Neural progenitor cell (in vitro differentiated cells): Measurements from ENCODE around the gene BRD7. TPM values are rescaled to one million over a fixed set of nuclear protein-coding genes. Genes with fewer than 3 reads are reported as not detected.

Experiments used
- DNase-seq: peaks from one replicate; pipeline ENCODE4 v3.0.0-alpha.2; 2016; ENCODE audit warnings: low spot score
- H2AFZ ChIP-seq: fragments of 200-600 bp; sonication (generic); replicated peaks from 2 replicates; pipeline ENCODE4 v1.6.1; 2016; ENCODE audit warnings: antibody characterized with exemption
- H3F3A ChIP-seq: fragments of 200-600 bp; sonication (generic); 2 replicates; pipeline ENCODE4 v1.6.1; 2016; ENCODE audit warnings: antibody characterized with exemption, low read depth
- H3K27ac ChIP-seq: fragments of 200-600 bp; sonication (generic); 2 replicates; pipeline ENCODE4 v1.5.1; 2016; ENCODE audit warnings: mild to moderate bottlenecking
- H3K27me3 ChIP-seq: fragments of 200-600 bp; sonication (generic); 2 replicates; pipeline ENCODE4 v1.6.1; 2016; ENCODE audit warnings: mild to moderate bottlenecking, moderate library complexity
- H3K36me3 ChIP-seq: fragments of 200-600 bp; sonication (generic); 2 replicates; pipeline ENCODE4 v1.5.1; 2016
- H3K4me1 ChIP-seq: fragments of 200-600 bp; sonication (generic); 2 replicates; pipeline ENCODE4 v1.6.1; 2016; ENCODE audit warnings: mixed run types
- H3K4me2 ChIP-seq: fragments of 200-600 bp; sonication (generic); 2 replicates; pipeline ENCODE4 v1.6.1; 2016
- H3K4me3 ChIP-seq: fragments of 200-600 bp; sonication (generic); 2 replicates; pipeline ENCODE4 v1.5.1; 2016
- H3K79me2 ChIP-seq: fragments of 200-600 bp; sonication (generic); 2 replicates; pipeline ENCODE4 v1.6.1; 2016; ENCODE audit warnings: low read depth
- H3K9ac ChIP-seq: fragments of 200-600 bp; sonication (generic); 2 replicates; pipeline ENCODE4 v1.6.1; 2016
- H3K9me3 ChIP-seq: fragments of 200-600 bp; sonication (generic); 2 replicates; pipeline ENCODE4 v1.5.1; 2016; ENCODE audit warnings: low read depth
- H4K20me1 ChIP-seq: fragments of 200-600 bp; sonication (generic); 2 replicates; pipeline ENCODE4 v1.6.1; 2016; ENCODE audit warnings: low read depth
- H3K27ac Mint-ChIP-seq: 3 replicates; pipeline ENCODE4 v1.8.0; 2021; ENCODE audit warnings: mixed read lengths
- H3K27me3 Mint-ChIP-seq: 2 replicates; pipeline ENCODE4 v1.8.0; 2022; ENCODE audit warnings: low read depth, mild to moderate bottlenecking, inconsistent platforms, moderate library complexity, mixed read lengths; ENCODE audit not compliant: insufficient read depth
- H3K36me3 Mint-ChIP-seq: 3 replicates; pipeline ENCODE4 v1.8.0; 2021; ENCODE audit warnings: mixed read lengths
- H3K4me1 Mint-ChIP-seq: 3 replicates; pipeline ENCODE4 v1.8.0; 2021; ENCODE audit warnings: mixed read lengths
- H3K4me3 Mint-ChIP-seq: 3 replicates; pipeline ENCODE4 v1.8.0; 2021; ENCODE audit warnings: mild to moderate bottlenecking, moderate library complexity, mixed read lengths
- H3K9me3 Mint-ChIP-seq: 3 replicates; pipeline ENCODE4 v1.8.0; 2020; ENCODE audit warnings: mixed read lengths
- EZH2 ChIP-seq: fragments of 200-600 bp; sonication (generic); IDR thresholded peaks from 2 replicates; pipeline ENCODE4 v1.6.1; 2017; ENCODE audit warnings: antibody characterized with exemption, mild to moderate bottlenecking, moderate library complexity
- EZH2phosphoT487 ChIP-seq: fragments of 200-600 bp; sonication (generic); IDR thresholded peaks from 2 replicates; pipeline ENCODE4 v1.6.1; 2017; ENCODE audit warnings: antibody characterized with exemption
- total RNA-seq: library from RNA; depleted of rRNA; stranded (reverse); fragments of >200 nt; gene quantifications from 2 replicates; pipeline ENCODE4 v1.2.3, GENCODE V29; 2015; ENCODE audit warnings: low replicate concordance
- TF ChIP-seq, protein P1 (sequence below): fragments of 200-600 bp; sonication (generic); IDR thresholded peaks from 2 replicates; pipeline ENCODE4 v1.5.1; 2017; ENCODE audit warnings: antibody characterized with exemption, mild to moderate bottlenecking

BRD7 gene
- total RNA-seq, 1 donor from 2014 or later: 164 TPM

DNA sequence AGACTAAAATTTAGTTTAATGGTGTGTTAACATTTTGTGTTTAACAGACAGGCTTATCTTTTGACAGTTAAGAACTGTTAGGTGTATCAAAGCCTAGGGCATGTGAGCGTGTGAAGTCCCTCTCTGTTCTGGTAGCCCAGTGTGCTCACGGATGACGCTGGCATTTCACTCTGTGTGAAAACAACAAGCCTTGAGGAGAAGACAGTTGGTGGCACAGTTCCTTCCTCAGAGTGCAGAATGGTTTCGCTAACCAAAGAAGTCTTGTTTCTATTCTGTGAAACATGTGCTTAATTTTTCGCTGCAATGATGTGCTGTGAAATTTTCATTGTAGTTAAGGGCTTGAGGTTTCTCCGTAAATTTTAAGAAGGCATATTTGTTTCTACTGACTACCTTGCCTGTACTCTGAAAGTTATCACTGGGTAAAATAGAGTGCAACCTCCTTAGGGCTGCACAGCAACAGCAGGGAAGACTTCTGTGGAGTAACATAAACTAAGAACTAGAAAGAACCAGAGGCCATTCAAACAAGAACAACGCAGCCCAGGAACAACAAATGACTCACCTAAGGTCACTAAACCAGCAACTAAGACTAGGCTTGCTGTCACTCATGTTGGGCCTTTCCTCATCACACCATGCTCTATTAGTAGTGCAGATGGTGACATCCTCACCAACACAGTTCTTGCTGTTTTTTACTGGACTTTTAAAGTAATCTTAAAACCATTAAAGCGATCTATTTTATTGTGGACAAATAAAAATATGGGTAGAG lies 33.4 kb downstream of the BRD7 start:
- DNase-seq: no peak
- H3K36me3 Mint-ChIP-seq: peaks cover 31% of the 10 kb centered on the region
- H3K9me3 Mint-ChIP-seq: no peaks in the 10 kb centered on the region
- Histone ChIP-seq H3K9me3 (no peaks in the 10 kb centered on the region), H3K79me2 (peaks cover 18% of the 10 kb centered on the region), H3K27ac (no peak overlapping the region), H3K4me1 (no peaks in the 10 kb centered on the region), H3K4me3 (no peak overlapping the region), H4K20me1 (peaks cover 5% of the 10 kb centered on the region), H3K27me3 (no peaks in the 10 kb centered on the region), H3K9ac (no peak overlapping the region), H3F3A (no peaks in the 10 kb centered on the region), H2AFZ (no peak overlapping the region), H3K4me2 (no peak overlapping the region), H3K36me3 (peaks cover 24% of the 10 kb centered on the region)
- H3K27me3 Mint-ChIP-seq: no peaks in the 10 kb centered on the region
- H3K27ac Mint-ChIP-seq: no peak overlapping the region
- H3K4me1 Mint-ChIP-seq: no peaks in the 10 kb centered on the region
- TF ChIP-seq EZH2 (no peak), EZH2phosphoT487 (no peak)
- TF ChIP-seq, protein P1, sequence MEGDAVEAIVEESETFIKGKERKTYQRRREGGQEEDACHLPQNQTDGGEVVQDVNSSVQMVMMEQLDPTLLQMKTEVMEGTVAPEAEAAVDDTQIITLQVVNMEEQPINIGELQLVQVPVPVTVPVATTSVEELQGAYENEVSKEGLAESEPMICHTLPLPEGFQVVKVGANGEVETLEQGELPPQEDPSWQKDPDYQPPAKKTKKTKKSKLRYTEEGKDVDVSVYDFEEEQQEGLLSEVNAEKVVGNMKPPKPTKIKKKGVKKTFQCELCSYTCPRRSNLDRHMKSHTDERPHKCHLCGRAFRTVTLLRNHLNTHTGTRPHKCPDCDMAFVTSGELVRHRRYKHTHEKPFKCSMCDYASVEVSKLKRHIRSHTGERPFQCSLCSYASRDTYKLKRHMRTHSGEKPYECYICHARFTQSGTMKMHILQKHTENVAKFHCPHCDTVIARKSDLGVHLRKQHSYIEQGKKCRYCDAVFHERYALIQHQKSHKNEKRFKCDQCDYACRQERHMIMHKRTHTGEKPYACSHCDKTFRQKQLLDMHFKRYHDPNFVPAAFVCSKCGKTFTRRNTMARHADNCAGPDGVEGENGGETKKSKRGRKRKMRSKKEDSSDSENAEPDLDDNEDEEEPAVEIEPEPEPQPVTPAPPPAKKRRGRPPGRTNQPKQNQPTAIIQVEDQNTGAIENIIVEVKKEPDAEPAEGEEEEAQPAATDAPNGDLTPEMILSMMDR: no peak
- no peak overlapping the region for H3K4me3 Mint-ChIP-seq

DNA sequence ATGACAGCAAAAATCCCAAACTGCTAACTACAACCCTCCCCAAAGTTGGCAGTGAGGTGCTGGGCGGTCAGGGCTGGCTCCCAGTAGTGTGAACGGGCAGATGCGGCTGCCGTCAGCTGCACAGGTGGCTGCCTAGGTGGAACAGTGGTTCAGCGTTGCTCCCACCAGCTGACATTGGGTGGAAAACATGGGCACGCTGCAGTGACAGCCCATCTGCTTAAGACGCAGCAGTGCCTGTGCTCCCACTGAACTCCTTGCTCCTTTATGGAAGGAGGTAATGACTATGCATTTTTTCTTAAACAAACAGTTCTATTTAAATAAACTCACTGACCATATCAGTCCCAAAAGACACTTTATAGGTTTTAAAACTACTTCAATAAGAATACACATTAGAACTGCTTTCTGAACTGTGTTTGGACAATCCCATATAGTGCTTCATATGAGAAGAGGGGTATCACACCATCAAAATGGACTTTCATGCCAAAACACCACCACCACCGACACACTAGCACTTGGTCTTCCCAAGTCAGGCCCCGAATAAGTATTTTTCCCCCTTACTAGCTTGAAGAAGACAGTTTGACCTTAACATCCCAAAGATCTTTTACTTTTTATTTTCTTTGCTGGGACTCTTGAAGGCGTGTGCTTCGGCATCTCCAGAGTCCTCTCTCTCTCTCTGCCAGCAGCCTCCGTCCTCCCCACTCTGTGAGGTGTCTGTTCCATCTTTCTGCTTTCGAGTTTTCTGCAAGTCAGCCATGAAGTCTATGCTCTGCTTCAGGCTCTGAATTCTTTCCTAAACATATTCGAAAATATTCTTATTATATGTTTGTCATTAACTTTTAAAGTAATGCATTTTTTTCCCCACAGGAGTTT lies 34.4 kb downstream of the BRD7 start:
- no peaks in the 10 kb centered on the region for H3K4me1 ChIP-seq
- Mint-ChIP-seq H3K27ac (no peak overlapping the region), H3K9me3 (no peaks in the 10 kb centered on the region), H3K36me3 (peaks cover 33% of the 10 kb centered on the region), H3K27me3 (no peaks in the 10 kb centered on the region), H3K4me3 (no peak overlapping the region), H3K4me1 (no peaks in the 10 kb centered on the region)
- no peak overlapping the region for H3K9ac ChIP-seq
- no peak for DNase-seq
- no peaks in the 10 kb centered on the region for H3K9me3 ChIP-seq
- TF ChIP-seq, protein P1: no peak
- TF ChIP-seq EZH2 (no peak), EZH2phosphoT487 (no peak)
- no peak overlapping the region for H3K4me2 ChIP-seq
- peaks cover 18% of the 10 kb centered on the region for H3K79me2 ChIP-seq
- peaks cover 5% of the 10 kb centered on the region for H4K20me1 ChIP-seq
- no peak overlapping the region for H2AFZ ChIP-seq
- no peak overlapping the region for H3K4me3 ChIP-seq
- H3F3A ChIP-seq: no peaks in the 10 kb centered on the region
- H3K27me3 ChIP-seq: no peaks in the 10 kb centered on the region
- H3K27ac ChIP-seq: no peak overlapping the region
- H3K36me3 ChIP-seq: peaks cover 18% of the 10 kb centered on the region

DNA sequence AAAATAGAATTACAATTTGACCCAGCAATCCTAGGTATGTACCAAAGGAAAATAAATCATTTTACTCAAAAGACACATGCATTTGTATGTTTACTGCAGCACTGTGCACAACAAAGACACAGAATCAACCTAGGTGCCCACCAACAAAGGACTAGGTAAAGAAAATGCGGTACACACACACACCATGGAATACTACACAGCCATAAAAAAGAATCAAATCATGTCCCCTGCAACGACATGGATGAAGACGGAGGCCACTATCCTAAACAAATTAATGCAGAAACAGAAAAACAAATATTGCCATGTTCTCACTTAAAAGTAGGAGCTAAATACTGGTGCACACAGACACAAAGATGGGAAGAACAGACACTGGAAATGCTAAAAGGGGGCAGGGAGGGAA lies 36.2 kb downstream of the BRD7 start:
- DNase-seq: no peak
- H3K36me3 ChIP-seq: peaks cover 18% of the 10 kb centered on the region
- peaks cover 28% of the 10 kb centered on the region for H3K36me3 Mint-ChIP-seq
- H3K79me2 ChIP-seq: peaks cover 18% of the 10 kb centered on the region
- no peak overlapping the region for H3K4me3 Mint-ChIP-seq
- TF ChIP-seq EZH2 (no peak), EZH2phosphoT487 (no peak)
- TF ChIP-seq, protein P1: no peak
- H4K20me1 ChIP-seq: peaks cover 7% of the 10 kb centered on the region
- H2AFZ ChIP-seq: no peak overlapping the region
- no peak overlapping the region for H3K27ac Mint-ChIP-seq
- no peaks in the 10 kb centered on the region for H3K27me3 Mint-ChIP-seq
- H3K4me2 ChIP-seq: no peak overlapping the region
- no peaks in the 10 kb centered on the region for H3F3A ChIP-seq
- H3K9me3 Mint-ChIP-seq: no peaks in the 10 kb centered on the region
- no peak overlapping the region for H3K4me3 ChIP-seq
- H3K27me3 ChIP-seq: no peaks in the 10 kb centered on the region
- no peak overlapping the region for H3K27ac ChIP-seq
- no peaks in the 10 kb centered on the region for H3K9me3 ChIP-seq
- no peaks in the 10 kb centered on the region for H3K4me1 Mint-ChIP-seq
- no peaks in the 10 kb centered on the region for H3K4me1 ChIP-seq
- H3K9ac ChIP-seq: no peak overlapping the region
